HepG2 (cell line): ENCODE measurements around the gene DCTN3.

Source experiments
- EZH2 ChIP-seq: conservative IDR thresholded peaks from 2 replicates; pipeline ENCODE4 v1.6.1; 2012; ENCODE audit warnings: mild to moderate bottlenecking, low read depth, low read length, moderate library complexity
- MEF2D ChIP-seq: sonication (generic); formaldehyde crosslinking; IDR thresholded peaks from 2 replicates; pipeline ENCODE4 v1.5.1; 2020; ENCODE audit warnings: mild to moderate bottlenecking, missing genetic modification reagents
- TEAD2 ChIP-seq: sonication (generic); formaldehyde crosslinking; IDR thresholded peaks from 2 replicates; pipeline ENCODE4 v1.9.0; 2021; ENCODE audit warnings: missing genetic modification reagents
- ZFP41 ChIP-seq: sonication (generic); formaldehyde crosslinking; IDR thresholded peaks from 2 replicates; pipeline ENCODE4 v1.4.0; 2020; ENCODE audit warnings: mild to moderate bottlenecking, missing genetic modification reagents, borderline replicate concordance
- ZMYM4 ChIP-seq: sonication (generic); formaldehyde crosslinking; IDR thresholded peaks from 2 replicates; pipeline ENCODE4 v1.8.1; 2023; ENCODE audit warnings: mild to moderate bottlenecking, missing genetic modification reagents
- ZNF292 ChIP-seq: sonication (generic); formaldehyde crosslinking; IDR thresholded peaks from 2 replicates; pipeline ENCODE4 v1.8.1; 2022; ENCODE audit warnings: mild to moderate bottlenecking, low read depth, missing genetic modification reagents, borderline replicate concordance
- TF ChIP-seq, protein P1 (sequence below): sonication (generic); formaldehyde crosslinking; IDR thresholded peaks from 2 replicates; pipeline ENCODE4 v1.4.0; 2020; ENCODE audit warnings: mild to moderate bottlenecking, missing genetic modification reagents

DNA sequence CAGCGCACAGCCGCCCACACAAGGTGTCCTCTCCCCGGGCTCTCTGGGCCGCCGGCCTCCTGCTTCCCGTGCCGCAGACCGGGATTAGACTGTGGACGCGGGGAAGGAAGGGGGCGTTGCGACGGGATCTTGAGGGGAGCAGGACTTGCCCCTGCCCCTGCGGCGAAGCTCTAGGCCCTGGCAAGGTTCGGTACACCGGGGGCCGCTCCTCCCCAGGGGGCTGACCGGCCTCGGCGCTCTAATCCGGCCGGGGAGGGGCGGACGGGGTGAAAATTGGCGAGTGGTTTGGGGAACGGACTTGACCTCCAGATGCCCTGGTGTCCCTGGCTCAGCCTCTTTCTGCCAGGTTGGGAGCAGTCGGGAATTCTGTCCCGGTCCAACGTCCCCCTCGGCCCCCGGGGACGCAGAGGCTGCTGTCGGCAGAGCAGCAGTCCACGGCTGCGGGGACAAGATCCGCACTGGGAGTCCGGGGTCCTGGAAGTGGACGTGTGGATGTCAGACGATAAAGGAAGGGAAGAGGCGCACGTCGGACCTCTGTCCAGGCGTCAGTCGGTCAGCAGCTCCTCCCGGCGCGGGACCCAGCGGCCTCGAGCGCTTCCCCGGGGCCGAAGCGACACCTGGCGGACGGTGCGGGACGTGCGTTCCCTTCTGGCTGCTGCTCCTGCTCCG lies 28.9 kb downstream of the DCTN3 start:
- TF ChIP-seq MEF2D (CRISPR knock-in tag): no peak
- no peak for TF ChIP-seq ZNF292 (CRISPR knock-in tag)
- TF ChIP-seq TEAD2: no peak
- TF ChIP-seq ZFP41 (CRISPR knock-in tag): no peak
- no peak for TF ChIP-seq EZH2
- no peak for TF ChIP-seq ZMYM4 (CRISPR knock-in tag)
- TF ChIP-seq, protein P1, sequence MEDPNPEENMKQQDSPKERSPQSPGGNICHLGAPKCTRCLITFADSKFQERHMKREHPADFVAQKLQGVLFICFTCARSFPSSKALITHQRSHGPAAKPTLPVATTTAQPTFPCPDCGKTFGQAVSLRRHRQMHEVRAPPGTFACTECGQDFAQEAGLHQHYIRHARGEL (CRISPR knock-in tag): no peak
